Pancreas (tissue), 10 donors: Measurements from ENCODE around the gene ROBO1. TPM values are rescaled to one million over a fixed set of nuclear protein-coding genes. Genes with fewer than 3 reads are reported as not detected.

ENCODE experiments used
- ATAC-seq, 4 donors: fragments of 200-7000 bp; cut with Tn5 transposase; one replicate each; pipeline versions ENCODE4 v1.8.0 to v1.9.1; 2020; ENCODE audit warnings: mild to moderate bottlenecking in 4 of 4, moderate library complexity in 4 of 4
- DNase-seq, 6 donors: peaks; one replicate each; pipeline ENCODE4 v3.0.0-alpha.2; 2020
- FAIRE-seq: peaks from 2 replicates; lab custom pipeline; 2012; peaks lifted over from hg19 to GRCh38; lab: Jason Lieb, UNC
- H3K27ac ChIP-seq, 4 donors: fragments of 200-600 bp; sonication (generic); 1 replicate in 3 of 4; 2 replicates in 1 of 4; pipeline versions ENCODE4 v1.5.0 to v1.8.0; 2020
- H3K27me3 ChIP-seq, 4 donors: fragments of 200-600 bp; one replicate each; pipeline ENCODE4 v1.8.0; 2021
- H3K36me3 ChIP-seq, 3 donors: fragments of 200-600 bp; sonication (generic) in 1 of 3; one replicate each; pipeline versions ENCODE4 v1.5.0 to v1.8.0; 2020 to 2021
- H3K4me1 ChIP-seq, 3 donors: fragments of 200-600 bp; one replicate each; pipeline ENCODE4 v1.8.0; 2021
- H3K4me3 ChIP-seq, 4 donors: fragments of 200-600 bp; sonication (generic) in 2 of 4; one replicate each; pipeline versions ENCODE4 v1.5.0 to v1.8.0; 2020 to 2021
- H3K9me3 ChIP-seq, 4 donors: fragments of 200-600 bp; one replicate each; pipeline ENCODE4 v1.8.0; 2021
- WGBS, 2 donors: extraction: QIAGEN DNeasy Blood & Tissue Kit; methylation state at CpG; one replicate each; pipeline ENCODE4 v1.1.7; 2013; 5-methylcytosine and 5-hydroxymethylcytosine counted together
- intact Hi-C, 3 donors: fragments of 100-400 bp; cut with DNase I; formaldehyde crosslinking; loops; one replicate each; pipeline versions ENCODE4 v1.11.1 to v1.14.2; 2022
- polyA plus RNA-seq, 2 donors: library from polyadenylated mRNA; stranded (reverse); fragments of 200-250 nt; gene quantifications; one replicate each; pipeline ENCODE4 v1.2.3, GENCODE V29; 2013
- total RNA-seq, 6 donors: library from RNA; stranded (reverse); fragmentation: NEBNext Ultra II Directional in 4 of 6; extraction: Animal tissue kit (Norgen Biotek cat#: 25700) in 4 of 6; gene quantifications; one replicate each; pipeline versions ENCODE4 v1.2.1 to v1.2.4, GENCODE V29; 2021 to 2023
- TF ChIP-seq, protein P1 (sequence below), 4 donors: fragments of 200-600 bp; sonication (generic) in 3 of 4; IDR thresholded peaks; one replicate each; pipeline versions ENCODE4 v1.5.0 to v1.8.0; 2021; ENCODE audit warnings: antibody characterized with exemption in 4 of 4
- donor health status: healthy with polysubstance abuse.
- donor health status: DM: no; HTN: no; CAD: no; lungs with moderate emphysema.
- donor health status: DM: no; HTN: no; CAD: no.
- donor health status: control.
- donor health status: control.
- donor health status: Bipolar disorder and iron deficiency.
- donor health status: DM: yes; HTN: yes; CAD: no.
- donor health status: DM: no; HTN: no; CAD: no.
- donor health status: DM: no; HTN: no; CAD: no.
- donor health status: DM: yes; HTN: yes; CAD: no.

ROBO1 gene
- total and polyA plus RNA-seq, 8 donors = 0.51 to 8.5 (median 2.8) TPM

DNA sequence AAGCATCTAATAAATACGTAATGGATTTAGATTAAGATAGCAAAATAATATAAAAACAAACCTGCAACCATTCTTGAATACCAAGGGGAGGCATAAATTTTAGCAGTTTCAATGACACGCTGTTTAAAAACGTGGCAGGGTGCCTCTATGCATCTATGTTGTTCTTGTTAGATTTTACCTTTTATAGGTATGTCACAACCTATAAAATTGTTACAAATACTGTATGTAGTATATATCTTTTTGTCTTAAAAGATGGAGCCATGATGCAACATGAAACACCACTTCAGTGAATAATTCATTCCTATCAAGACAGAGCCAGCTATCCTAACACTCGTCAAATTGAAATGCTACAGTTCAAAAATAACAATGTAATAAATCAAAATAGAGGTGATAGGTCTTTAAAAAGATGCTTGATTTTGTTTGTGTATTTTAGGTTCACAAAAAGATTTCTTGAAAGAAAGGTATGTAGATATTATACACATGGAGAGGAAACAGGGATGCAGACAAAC is 1059.2 kb downstream of the ROBO1 start:
- Histone ChIP-seq H3K9me3 (no peaks in the 10 kb centered on the region), H3K36me3 (no peaks in the 10 kb centered on the region), H3K4me1 (no peaks in the 10 kb centered on the region), H3K4me3 (no peak overlapping the region), H3K27me3 (no peaks in the 10 kb centered on the region), H3K27ac (no peak overlapping the region)
- ATAC-seq (no peak), DNase-seq (no peak), FAIRE-seq (no peak)
- intact Hi-C loops = no loop called here
- 61 to 78% methylated on average over 4 of the region's 4 CpGs for WGBS, 2 donors
- TF ChIP-seq, protein P1, sequence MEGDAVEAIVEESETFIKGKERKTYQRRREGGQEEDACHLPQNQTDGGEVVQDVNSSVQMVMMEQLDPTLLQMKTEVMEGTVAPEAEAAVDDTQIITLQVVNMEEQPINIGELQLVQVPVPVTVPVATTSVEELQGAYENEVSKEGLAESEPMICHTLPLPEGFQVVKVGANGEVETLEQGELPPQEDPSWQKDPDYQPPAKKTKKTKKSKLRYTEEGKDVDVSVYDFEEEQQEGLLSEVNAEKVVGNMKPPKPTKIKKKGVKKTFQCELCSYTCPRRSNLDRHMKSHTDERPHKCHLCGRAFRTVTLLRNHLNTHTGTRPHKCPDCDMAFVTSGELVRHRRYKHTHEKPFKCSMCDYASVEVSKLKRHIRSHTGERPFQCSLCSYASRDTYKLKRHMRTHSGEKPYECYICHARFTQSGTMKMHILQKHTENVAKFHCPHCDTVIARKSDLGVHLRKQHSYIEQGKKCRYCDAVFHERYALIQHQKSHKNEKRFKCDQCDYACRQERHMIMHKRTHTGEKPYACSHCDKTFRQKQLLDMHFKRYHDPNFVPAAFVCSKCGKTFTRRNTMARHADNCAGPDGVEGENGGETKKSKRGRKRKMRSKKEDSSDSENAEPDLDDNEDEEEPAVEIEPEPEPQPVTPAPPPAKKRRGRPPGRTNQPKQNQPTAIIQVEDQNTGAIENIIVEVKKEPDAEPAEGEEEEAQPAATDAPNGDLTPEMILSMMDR (IDR thresholded peaks at IDR 0.05) = no peak

DNA sequence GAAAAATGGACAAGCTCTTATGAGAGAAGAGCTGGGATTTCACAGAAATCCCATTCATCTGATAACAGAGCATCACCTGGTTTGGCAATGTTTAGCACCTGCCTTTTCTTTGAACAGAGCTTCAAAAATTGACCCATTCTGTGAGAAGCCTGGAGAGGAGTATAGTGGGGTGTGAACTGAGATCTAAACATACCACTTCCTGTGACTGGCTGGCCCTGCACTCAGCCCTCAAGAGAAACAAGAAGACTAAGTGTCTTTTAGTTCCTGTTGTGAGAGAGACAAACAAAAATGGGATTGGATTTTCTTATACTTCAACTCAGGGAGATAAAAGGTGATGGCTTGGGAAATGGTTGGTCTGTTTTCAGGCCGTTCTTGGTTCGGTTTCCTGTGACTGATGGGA is 1060.2 kb downstream of the ROBO1 start:
- Histone ChIP-seq H3K9me3 (no peaks in the 10 kb centered on the region), H3K27ac (no peak overlapping the region), H3K4me1 (no peaks in the 10 kb centered on the region), H3K27me3 (no peaks in the 10 kb centered on the region), H3K36me3 (no peaks in the 10 kb centered on the region), H3K4me3 (no peak overlapping the region)
- ATAC-seq = no peak
- intact Hi-C loops = no loop called here
- TF ChIP-seq, protein P1 (IDR thresholded peaks at IDR 0.05) = no peak
- WGBS, 2 donors = 55 to 59% methylated on average over 2 of the region's 2 CpGs
- FAIRE-seq = no peak
- no peak for DNase-seq

DNA sequence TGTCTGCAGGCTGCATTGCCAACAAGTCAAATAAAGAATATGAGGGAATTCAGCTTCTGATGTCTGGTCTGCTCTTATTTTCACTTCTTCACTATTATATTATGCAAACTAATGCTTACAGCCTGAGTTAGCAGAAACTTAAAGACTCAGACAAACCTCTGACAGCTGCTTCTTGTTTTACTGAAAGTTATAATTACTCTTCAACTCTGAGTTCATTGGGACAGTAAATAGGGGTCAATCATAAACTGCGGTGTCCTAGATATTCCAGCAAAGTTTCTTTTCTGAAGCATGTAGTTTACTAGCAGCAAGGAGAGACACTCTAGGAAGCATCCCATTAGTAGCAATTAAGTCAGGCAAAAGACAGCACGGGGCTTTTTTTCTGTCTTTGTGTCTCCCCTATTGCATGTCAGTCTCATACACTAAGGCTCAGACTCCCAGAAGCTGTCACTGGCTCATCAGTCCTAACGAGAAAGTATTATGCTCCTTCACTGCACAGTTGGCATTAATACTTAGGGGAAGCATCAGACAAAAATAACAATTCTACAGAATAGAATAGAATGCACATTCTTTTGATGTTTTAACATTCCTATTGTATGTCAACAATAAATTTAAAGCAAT is 1060.8 kb downstream of the ROBO1 start:
- ATAC-seq (no peak), FAIRE-seq (no peak), DNase-seq (no peak)
- TF ChIP-seq, protein P1 (IDR thresholded peaks at IDR 0.05) = no peak
- no peaks in the 10 kb centered on the region for H3K27me3 ChIP-seq
- no peaks in the 10 kb centered on the region for H3K4me1 ChIP-seq
- no peak overlapping the region for H3K27ac ChIP-seq
- H3K36me3 ChIP-seq = no peaks in the 10 kb centered on the region
- H3K4me3 ChIP-seq = no peak overlapping the region
- 52 to 62% methylated on average over 3 of the region's 3 CpGs for whole genome bisulfite sequencing, 2 donors
- intact Hi-C loops = no loop called here
- H3K9me3 ChIP-seq = no peaks in the 10 kb centered on the region

DNA sequence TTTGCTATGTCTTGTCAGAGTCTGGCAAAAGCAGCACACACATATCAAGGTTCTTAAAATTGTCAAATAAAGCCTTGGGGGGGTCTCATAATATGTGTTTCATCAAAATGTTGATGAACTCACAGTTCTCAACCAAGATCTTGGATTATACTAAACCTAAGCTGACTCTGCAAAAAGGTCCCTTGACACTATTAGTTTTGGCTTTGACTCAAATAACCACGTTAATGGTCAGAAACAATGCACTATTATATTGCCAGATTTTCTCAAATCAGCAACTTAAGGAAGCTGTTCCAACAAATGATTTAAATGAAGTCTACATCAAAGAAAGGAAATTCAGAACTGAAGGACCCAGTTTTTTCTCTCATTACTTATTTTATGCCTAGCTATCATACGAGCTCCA is 1063.9 kb downstream of the ROBO1 start:
- H3K36me3 ChIP-seq = no peaks in the 10 kb centered on the region
- intact Hi-C loops = no loop called here
- no peak overlapping the region for H3K27ac ChIP-seq
- TF ChIP-seq, protein P1 (IDR thresholded peaks at IDR 0.05) = no peak
- H3K4me1 ChIP-seq = no peaks in the 10 kb centered on the region
- ATAC-seq (no peak), FAIRE-seq (no peak), DNase-seq (no peak)
- H3K27me3 ChIP-seq = no peaks in the 10 kb centered on the region
- H3K9me3 ChIP-seq = no peaks in the 10 kb centered on the region
- H3K4me3 ChIP-seq = no peak overlapping the region
- WGBS, 2 donors = 26 to 29% methylated on average over 2 of the region's 2 CpGs

DNA sequence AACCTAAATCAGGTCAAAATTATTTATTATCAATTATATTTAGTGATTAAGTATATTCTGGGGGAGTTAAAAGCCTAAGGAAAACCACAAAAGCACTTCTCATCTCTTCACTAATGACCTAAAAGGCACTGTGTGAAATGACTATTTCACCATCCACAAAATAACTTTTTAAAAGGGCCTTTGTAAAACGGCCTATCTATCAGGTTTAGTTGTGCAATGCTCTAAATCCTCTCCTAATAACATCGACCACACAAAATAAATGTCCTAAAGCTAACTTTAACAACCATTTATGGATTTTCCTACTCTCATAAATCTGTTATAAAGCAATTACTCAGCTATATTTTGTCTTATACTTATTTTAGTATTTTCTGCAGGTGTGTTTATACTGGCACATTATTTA is 1066.3 kb downstream of the ROBO1 start:
- no peaks in the 10 kb centered on the region for H3K9me3 ChIP-seq
- ATAC-seq (no peak), DNase-seq (no peak), FAIRE-seq (no peak)
- no peak overlapping the region for H3K4me3 ChIP-seq
- no peaks in the 10 kb centered on the region for H3K36me3 ChIP-seq
- no peaks in the 10 kb centered on the region for H3K4me1 ChIP-seq
- TF ChIP-seq, protein P1 (IDR thresholded peaks at IDR 0.05) = no peak
- no peak overlapping the region for H3K27ac ChIP-seq
- H3K27me3 ChIP-seq = no peaks in the 10 kb centered on the region
- WGBS, 2 donors = 22 to 23% methylated on average over 2 of the region's 2 CpGs
- intact Hi-C loops = no loop called here
